ENCODE measurements around the gene GRAMD1B.

GRCh38 chr11:123607781-123608180 is 177.7 kb downstream of the GRAMD1B start:
- TF ChIP-seq, protein P1, sequence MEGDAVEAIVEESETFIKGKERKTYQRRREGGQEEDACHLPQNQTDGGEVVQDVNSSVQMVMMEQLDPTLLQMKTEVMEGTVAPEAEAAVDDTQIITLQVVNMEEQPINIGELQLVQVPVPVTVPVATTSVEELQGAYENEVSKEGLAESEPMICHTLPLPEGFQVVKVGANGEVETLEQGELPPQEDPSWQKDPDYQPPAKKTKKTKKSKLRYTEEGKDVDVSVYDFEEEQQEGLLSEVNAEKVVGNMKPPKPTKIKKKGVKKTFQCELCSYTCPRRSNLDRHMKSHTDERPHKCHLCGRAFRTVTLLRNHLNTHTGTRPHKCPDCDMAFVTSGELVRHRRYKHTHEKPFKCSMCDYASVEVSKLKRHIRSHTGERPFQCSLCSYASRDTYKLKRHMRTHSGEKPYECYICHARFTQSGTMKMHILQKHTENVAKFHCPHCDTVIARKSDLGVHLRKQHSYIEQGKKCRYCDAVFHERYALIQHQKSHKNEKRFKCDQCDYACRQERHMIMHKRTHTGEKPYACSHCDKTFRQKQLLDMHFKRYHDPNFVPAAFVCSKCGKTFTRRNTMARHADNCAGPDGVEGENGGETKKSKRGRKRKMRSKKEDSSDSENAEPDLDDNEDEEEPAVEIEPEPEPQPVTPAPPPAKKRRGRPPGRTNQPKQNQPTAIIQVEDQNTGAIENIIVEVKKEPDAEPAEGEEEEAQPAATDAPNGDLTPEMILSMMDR (IDR thresholded peaks at IDR 0.05) = no peak
- TF ChIP-seq POLR2A (IDR thresholded peaks at IDR 0.05) = no peak
- TF ChIP-seq EP300 (IDR thresholded peaks at IDR 0.05) = no peak
- TF ChIP-seq POLR2AphosphoS5 (IDR thresholded peaks at IDR 0.05) = no peak

Measured in suprapubic skin (tissue), 4 donors.